ENCODE data around the gene MRPL32.

DNA sequence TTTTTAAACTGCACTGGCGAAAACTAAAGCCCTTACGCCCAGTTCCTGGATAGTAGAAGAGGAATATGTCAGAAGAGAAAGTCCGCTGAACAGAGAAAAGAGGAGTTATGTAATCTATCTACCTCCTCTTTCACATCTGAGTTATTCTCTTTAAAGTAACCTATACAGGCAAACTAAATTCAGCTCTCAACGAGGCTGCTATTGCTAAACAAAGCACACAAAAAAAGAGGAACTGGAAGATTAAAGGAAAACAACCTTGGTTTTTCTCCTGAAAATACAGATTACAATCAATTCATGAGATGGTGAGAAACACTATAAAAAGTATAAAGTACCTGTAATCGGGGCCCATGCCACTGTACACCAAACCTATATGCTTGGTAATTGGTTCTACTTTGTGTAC lies 6.0 kb upstream of the MRPL32 start:
- TF ChIP-seq EP300 (IDR thresholded peaks at IDR 0.05), result no peak
- TF ChIP-seq, protein P1, sequence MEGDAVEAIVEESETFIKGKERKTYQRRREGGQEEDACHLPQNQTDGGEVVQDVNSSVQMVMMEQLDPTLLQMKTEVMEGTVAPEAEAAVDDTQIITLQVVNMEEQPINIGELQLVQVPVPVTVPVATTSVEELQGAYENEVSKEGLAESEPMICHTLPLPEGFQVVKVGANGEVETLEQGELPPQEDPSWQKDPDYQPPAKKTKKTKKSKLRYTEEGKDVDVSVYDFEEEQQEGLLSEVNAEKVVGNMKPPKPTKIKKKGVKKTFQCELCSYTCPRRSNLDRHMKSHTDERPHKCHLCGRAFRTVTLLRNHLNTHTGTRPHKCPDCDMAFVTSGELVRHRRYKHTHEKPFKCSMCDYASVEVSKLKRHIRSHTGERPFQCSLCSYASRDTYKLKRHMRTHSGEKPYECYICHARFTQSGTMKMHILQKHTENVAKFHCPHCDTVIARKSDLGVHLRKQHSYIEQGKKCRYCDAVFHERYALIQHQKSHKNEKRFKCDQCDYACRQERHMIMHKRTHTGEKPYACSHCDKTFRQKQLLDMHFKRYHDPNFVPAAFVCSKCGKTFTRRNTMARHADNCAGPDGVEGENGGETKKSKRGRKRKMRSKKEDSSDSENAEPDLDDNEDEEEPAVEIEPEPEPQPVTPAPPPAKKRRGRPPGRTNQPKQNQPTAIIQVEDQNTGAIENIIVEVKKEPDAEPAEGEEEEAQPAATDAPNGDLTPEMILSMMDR (IDR thresholded peaks at IDR 0.05), result no peak

All from ovary (tissue), 3 donors.